Sigmoid colon (tissue), 4 donors: Measurements from ENCODE around the gene HADHB.
"Not testable (repeated sequence)": the region's sequence is repeated elsewhere in the genome, so short reads cannot be mapped to it uniquely, and the experiment has no call there.

Experiments used
- POLR2A ChIP-seq, 2 donors: fragments of 450-650 bp; IDR thresholded peaks; one replicate each; pipeline ENCODE4 v1.6.1; 2016; ENCODE audit warnings: antibody characterized with exemption in 2 of 2, mild to moderate bottlenecking in 2 of 2, moderate library complexity in 2 of 2
- POLR2AphosphoS5 ChIP-seq, 4 donors: sonication (generic); formaldehyde crosslinking; IDR thresholded peaks; one replicate each; pipeline ENCODE4 v1.6.1; 2017; ENCODE audit warnings: antibody characterized with exemption in 4 of 4
- TF ChIP-seq, protein P1 (sequence below), 4 experiments: fragments of 450-650 bp in 3 of 4; fragments of 200-600 bp in 1 of 4; IDR thresholded peaks; one replicate each; pipeline ENCODE4 v1.5.1; 2016 to 2019; ENCODE audit warnings: antibody characterized with exemption in 4 of 4, mild to moderate bottlenecking in 3 of 4, moderate library complexity in 2 of 4

DNA sequence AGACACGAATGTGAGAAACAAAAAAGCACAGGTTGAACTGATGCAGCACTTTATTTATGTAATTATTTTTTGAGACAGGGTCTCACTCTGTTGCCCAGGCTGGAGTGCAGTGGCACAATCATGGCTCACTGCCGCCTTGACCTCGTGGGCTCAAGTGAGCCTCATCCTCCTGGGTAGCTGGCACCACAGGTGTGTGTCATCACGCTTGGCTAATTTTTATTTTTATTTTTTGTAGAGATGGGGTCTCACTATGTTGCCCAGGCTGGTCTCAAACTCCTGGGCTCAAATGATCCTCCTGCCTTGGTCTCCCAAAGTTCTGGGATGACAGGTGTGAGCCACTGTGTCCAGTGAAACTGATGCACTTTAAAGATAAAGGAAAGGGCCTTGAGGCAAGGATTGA is 84.3 kb downstream of the HADHB start:
- not testable (repeated sequence) for TF ChIP-seq POLR2A, POLR2AphosphoS5 (IDR thresholded peaks at IDR 0.05)
- TF ChIP-seq, protein P1, sequence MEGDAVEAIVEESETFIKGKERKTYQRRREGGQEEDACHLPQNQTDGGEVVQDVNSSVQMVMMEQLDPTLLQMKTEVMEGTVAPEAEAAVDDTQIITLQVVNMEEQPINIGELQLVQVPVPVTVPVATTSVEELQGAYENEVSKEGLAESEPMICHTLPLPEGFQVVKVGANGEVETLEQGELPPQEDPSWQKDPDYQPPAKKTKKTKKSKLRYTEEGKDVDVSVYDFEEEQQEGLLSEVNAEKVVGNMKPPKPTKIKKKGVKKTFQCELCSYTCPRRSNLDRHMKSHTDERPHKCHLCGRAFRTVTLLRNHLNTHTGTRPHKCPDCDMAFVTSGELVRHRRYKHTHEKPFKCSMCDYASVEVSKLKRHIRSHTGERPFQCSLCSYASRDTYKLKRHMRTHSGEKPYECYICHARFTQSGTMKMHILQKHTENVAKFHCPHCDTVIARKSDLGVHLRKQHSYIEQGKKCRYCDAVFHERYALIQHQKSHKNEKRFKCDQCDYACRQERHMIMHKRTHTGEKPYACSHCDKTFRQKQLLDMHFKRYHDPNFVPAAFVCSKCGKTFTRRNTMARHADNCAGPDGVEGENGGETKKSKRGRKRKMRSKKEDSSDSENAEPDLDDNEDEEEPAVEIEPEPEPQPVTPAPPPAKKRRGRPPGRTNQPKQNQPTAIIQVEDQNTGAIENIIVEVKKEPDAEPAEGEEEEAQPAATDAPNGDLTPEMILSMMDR (IDR thresholded peaks at IDR 0.05): not testable (repeated sequence)
